Fibroblast of skin of abdomen (primary cell): ENCODE measurements around the gene GALNT17.
"Not testable (repeated sequence)": the region's sequence is repeated elsewhere in the genome, so short reads cannot be mapped to it uniquely, and the experiment has no call there.

ENCODE experiments used
- DNase-seq: peaks from one replicate; pipeline ENCODE4 v3.0.0-alpha.2; 2013

GALNT17 gene

GRCh38 chr7:71171476-71171875 is 39.5 kb downstream of the GALNT17 start:
- no peak for DNase-seq

GRCh38 chr7:71173955-71174354 is 42.0 kb downstream of the GALNT17 start:
- DNase-seq, result no peak

- no peak for DNase-seq
Observed at GRCh38 chr7:71182438-71182935, 50.5 kb downstream of the GALNT17 start.

- DNase-seq, result no peak
Observed at GRCh38 chr7:71184136-71184535, 52.2 kb downstream of the GALNT17 start.

- no peak for DNase-seq
Observed at GRCh38 chr7:71184609-71185008, 52.7 kb downstream of the GALNT17 start.

GRCh38 chr7:71186535-71187057 is 54.7 kb downstream of the GALNT17 start:
- no peak for DNase-seq

- DNase-seq, result no peak
Observed at GRCh38 chr7:71191771-71192170, 59.8 kb downstream of the GALNT17 start.

- DNase-seq, result no peak
Observed at GRCh38 chr7:71193099-71193810, 61.3 kb downstream of the GALNT17 start.

- DNase-seq, result no peak
Observed at GRCh38 chr7:71198391-71198790, 66.4 kb downstream of the GALNT17 start.

- no peak for DNase-seq
Observed at GRCh38 chr7:71198887-71199286, 66.9 kb downstream of the GALNT17 start.

GRCh38 chr7:71206184-71206583 is 74.2 kb downstream of the GALNT17 start:
- no peak for DNase-seq

- DNase-seq, result no peak
Observed at GRCh38 chr7:71208881-71209280, 76.9 kb downstream of the GALNT17 start.

GRCh38 chr7:71209484-71209883 is 77.5 kb downstream of the GALNT17 start:
- not testable (repeated sequence) for DNase-seq

GRCh38 chr7:71210220-71210619 is 78.3 kb downstream of the GALNT17 start:
- DNase-seq, result no peak

GRCh38 chr7:71212433-71212832 is 80.5 kb downstream of the GALNT17 start:
- DNase-seq, result not testable (repeated sequence)

GRCh38 chr7:71216211-71216610 is 84.3 kb downstream of the GALNT17 start:
- no peak for DNase-seq

- no peak for DNase-seq
Observed at GRCh38 chr7:71220210-71220695, 88.3 kb downstream of the GALNT17 start.

- DNase-seq, result no peak
Observed at GRCh38 chr7:71221049-71221448, 89.1 kb downstream of the GALNT17 start.

GRCh38 chr7:71221549-71221948 is 89.6 kb downstream of the GALNT17 start:
- DNase-seq, result no peak

GRCh38 chr7:71227126-71227525 is 95.2 kb downstream of the GALNT17 start:
- no peak for DNase-seq

GRCh38 chr7:71229148-71229547 is 97.2 kb downstream of the GALNT17 start:
- no peak for DNase-seq

- no peak for DNase-seq
Observed at GRCh38 chr7:71229699-71230098, 97.8 kb downstream of the GALNT17 start.

- DNase-seq, result no peak
Observed at GRCh38 chr7:71235253-71235652, 103.3 kb downstream of the GALNT17 start.
